ENCODE measurements around the gene ZNF296. TPM values are rescaled to one million over a fixed set of nuclear protein-coding genes. Genes with fewer than 3 reads are reported as not detected.

ZNF296 gene
- total RNA-seq (2.1 TPM), polyA plus RNA-seq (ENCODE audit: insufficient read depth, low read depth, low replicate concordance) (1.2 TPM)
- long read RNA-seq, donor 1: 0 reads
- long read RNA-seq, donor 2: 0 reads
- long read RNA-seq, donor 3, partial matches to known transcripts: 0 of 1 reads
- long read RNA-seq, donor 3, other reads (novel, unspliced or antisense): 0 of 1 reads
- long read RNA-seq, donor 4: 0 reads
- long read RNA-seq, donor 5: 0 reads
- long read RNA-seq, donor 6: 0 reads
- long read RNA-seq, donor 7, partial matches to known transcripts: 2 of 2 reads
- long read RNA-seq, donor 7, other reads (novel, unspliced or antisense): 0 of 2 reads
- long read RNA-seq, donor 8, partial matches to known transcripts: 0 of 1 reads
- long read RNA-seq, donor 8, other reads (novel, unspliced or antisense): 0 of 1 reads
- long read RNA-seq, donor 9, partial matches to known transcripts: 0 of 2 reads
- long read RNA-seq, donor 9, other reads (novel, unspliced or antisense): 0 of 2 reads
- long read RNA-seq, donor 10, partial matches to known transcripts: 0 of 1 reads
- long read RNA-seq, donor 10, other reads (novel, unspliced or antisense): 0 of 1 reads

- Histone ChIP-seq H3K27ac (ENCODE audit: low read depth in 2 of 2, low read length in 2 of 2) (peak within 1 kb of the TSS; percentile 32 to 69), H3K9ac (ENCODE audit: low read length in 3 of 3) (peak within 1 kb of the TSS in 2 of 3 donors; percentile 24 to 75), H3K27me3 (ENCODE audit: control insufficient read depth, insufficient read depth, low read length) (no peaks in the 10 kb centered on the region), H3K4me3 (ENCODE audit: low read length in 3 of 3) (peak within 1 kb of the TSS; percentile 29 to 54 (median 30)), H3K9me3 (ENCODE audit: control insufficient read depth in 2 of 3, insufficient read depth in 1 of 3, low read length in 3 of 3) (no peaks in the 10 kb centered on the region), H3K36me3 (ENCODE audit: control insufficient read depth in 2 of 3, insufficient read depth in 3 of 3, low read length in 3 of 3) (no peaks in the 10 kb centered on the region), H3K4me1 (ENCODE audit: control insufficient read depth in 2 of 3, insufficient read depth in 2 of 3, low read depth in 1 of 3, low read length in 3 of 3) (peaks cover 0 to 19% (median 12%) of the 10 kb centered on the region in 3 donors)
- DNase-seq: peak; percentile 53 to 93 (median 74)
- FAIRE-seq: no peak
- TF ChIP-seq, protein P1, sequence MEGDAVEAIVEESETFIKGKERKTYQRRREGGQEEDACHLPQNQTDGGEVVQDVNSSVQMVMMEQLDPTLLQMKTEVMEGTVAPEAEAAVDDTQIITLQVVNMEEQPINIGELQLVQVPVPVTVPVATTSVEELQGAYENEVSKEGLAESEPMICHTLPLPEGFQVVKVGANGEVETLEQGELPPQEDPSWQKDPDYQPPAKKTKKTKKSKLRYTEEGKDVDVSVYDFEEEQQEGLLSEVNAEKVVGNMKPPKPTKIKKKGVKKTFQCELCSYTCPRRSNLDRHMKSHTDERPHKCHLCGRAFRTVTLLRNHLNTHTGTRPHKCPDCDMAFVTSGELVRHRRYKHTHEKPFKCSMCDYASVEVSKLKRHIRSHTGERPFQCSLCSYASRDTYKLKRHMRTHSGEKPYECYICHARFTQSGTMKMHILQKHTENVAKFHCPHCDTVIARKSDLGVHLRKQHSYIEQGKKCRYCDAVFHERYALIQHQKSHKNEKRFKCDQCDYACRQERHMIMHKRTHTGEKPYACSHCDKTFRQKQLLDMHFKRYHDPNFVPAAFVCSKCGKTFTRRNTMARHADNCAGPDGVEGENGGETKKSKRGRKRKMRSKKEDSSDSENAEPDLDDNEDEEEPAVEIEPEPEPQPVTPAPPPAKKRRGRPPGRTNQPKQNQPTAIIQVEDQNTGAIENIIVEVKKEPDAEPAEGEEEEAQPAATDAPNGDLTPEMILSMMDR (IDR thresholded peaks at IDR 0.05; ENCODE audit: borderline replicate concordance, extremely low read depth, insufficient read depth): no peak
- intact Hi-C loops (cut with DNase I): no loop called here
These were observed at the start of gene ZNF296 for GRCh38 chr19:45076029-45076850. Gene ZNF296, minus strand, starts transcription at chr19:45076478. Its CDS starts 105 bp downstream, at chr19:45076373.

DNA sequence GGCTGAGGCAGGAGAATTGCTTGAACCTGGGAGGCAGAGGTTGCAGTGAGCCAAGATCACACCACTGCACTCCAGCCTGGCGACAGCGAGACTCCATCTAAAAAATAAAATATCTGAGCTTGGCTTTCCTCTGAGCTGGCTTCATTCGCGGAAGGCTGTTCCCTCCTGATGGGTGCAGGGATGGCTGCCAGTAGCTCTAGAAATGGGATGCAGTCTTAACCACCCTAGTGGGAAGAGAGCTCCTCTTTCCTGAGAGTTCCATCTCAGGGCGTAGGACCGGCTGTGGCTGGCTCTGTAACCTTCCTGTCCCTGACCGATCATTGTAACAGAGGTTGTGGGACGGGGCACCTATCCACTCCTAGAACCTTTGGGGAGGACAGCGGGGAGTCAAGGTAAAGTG lies 49.1 kb upstream of the ZNF296 start:
- intact Hi-C loops (cut with DNase I): no loop called here
- DNase-seq: no peak
- no peaks in the 10 kb centered on the region for H3K9me3 ChIP-seq (ENCODE audit: control insufficient read depth in 2 of 3, insufficient read depth in 1 of 3, low read length in 3 of 3)
- no peak overlapping the region for H3K9ac ChIP-seq (ENCODE audit: low read length in 3 of 3)
- FAIRE-seq: no peak
- no peaks in the 10 kb centered on the region for H3K27me3 ChIP-seq (ENCODE audit: control insufficient read depth, insufficient read depth, low read length)
- H3K36me3 ChIP-seq (ENCODE audit: control insufficient read depth in 2 of 3, insufficient read depth in 3 of 3, low read length in 3 of 3): no peaks in the 10 kb centered on the region
- TF ChIP-seq, protein P1 (IDR thresholded peaks at IDR 0.05; ENCODE audit: borderline replicate concordance, extremely low read depth, insufficient read depth): no peak
- H3K27ac ChIP-seq (ENCODE audit: low read depth in 2 of 2, low read length in 2 of 2): no peak overlapping the region
- H3K4me3 ChIP-seq (ENCODE audit: low read length in 3 of 3): no peak overlapping the region
- peaks cover 0 to 19% (median 8%) of the 10 kb centered on the region in 3 donors for H3K4me1 ChIP-seq (ENCODE audit: control insufficient read depth in 2 of 3, insufficient read depth in 2 of 3, low read depth in 1 of 3, low read length in 3 of 3)

GRCh38 chr19:45124021-45124420 lies 47.7 kb upstream of the ZNF296 start:
- intact Hi-C loops (cut with DNase I): no loop called here

More at GRCh38 chr19:45124021-45124420, 47.7 kb upstream of the ZNF296 start:
- no peaks in the 10 kb centered on the region for H3K27me3 ChIP-seq (ENCODE audit: control insufficient read depth, insufficient read depth, low read length)
- H3K9ac ChIP-seq (ENCODE audit: low read length in 3 of 3): no peak overlapping the region
- TF ChIP-seq, protein P1 (IDR thresholded peaks at IDR 0.05; ENCODE audit: borderline replicate concordance, extremely low read depth, insufficient read depth): no peak
- FAIRE-seq: no peak
- H3K9me3 ChIP-seq (ENCODE audit: control insufficient read depth in 2 of 3, insufficient read depth in 1 of 3, low read length in 3 of 3): no peaks in the 10 kb centered on the region
- no peak overlapping the region for H3K27ac ChIP-seq (ENCODE audit: low read depth in 2 of 2, low read length in 2 of 2)
- no peak for DNase-seq
- H3K4me3 ChIP-seq (ENCODE audit: low read length in 3 of 3): no peak overlapping the region
- no peaks in the 10 kb centered on the region for H3K36me3 ChIP-seq (ENCODE audit: control insufficient read depth in 2 of 3, insufficient read depth in 3 of 3, low read length in 3 of 3)
- peaks cover 0 to 15% (median 7%) of the 10 kb centered on the region in 3 donors for H3K4me1 ChIP-seq (ENCODE audit: control insufficient read depth in 2 of 3, insufficient read depth in 2 of 3, low read depth in 1 of 3, low read length in 3 of 3)

All from kidney (tissue), 22 donors.